HG03097 (cell line): ENCODE results near the gene EXOSC5.
"Not testable (repeated sequence)": the region's sequence is repeated elsewhere in the genome, so short reads cannot be mapped to it uniquely, and the experiment has no call there.

Experiments used
- ATAC-seq: cut with Tn5 transposase; IDR thresholded peaks from one replicate; pipeline ENCODE4 v1.9.1; 2021; ENCODE audit not compliant: unreplicated experiment, low FRiP score

The EXOSC5 gene

GRCh38 chr19:41397086-41398049, at the start of gene EXOSC5, which contains the start of gene BCKDHA:
EXOSC5 (minus strand) TSS chr19:41397359; CDS start chr19:41397328, 31 bp downstream.
BCKDHA (plus strand) TSS chr19:41397818; CDS start chr19:41397828, 10 bp downstream.
- peak; percentile 88 for ATAC-seq

GRCh38 chr19:41445575-41445974, 48.4 kb upstream of the EXOSC5 start:
- no peak for ATAC-seq

DNA sequence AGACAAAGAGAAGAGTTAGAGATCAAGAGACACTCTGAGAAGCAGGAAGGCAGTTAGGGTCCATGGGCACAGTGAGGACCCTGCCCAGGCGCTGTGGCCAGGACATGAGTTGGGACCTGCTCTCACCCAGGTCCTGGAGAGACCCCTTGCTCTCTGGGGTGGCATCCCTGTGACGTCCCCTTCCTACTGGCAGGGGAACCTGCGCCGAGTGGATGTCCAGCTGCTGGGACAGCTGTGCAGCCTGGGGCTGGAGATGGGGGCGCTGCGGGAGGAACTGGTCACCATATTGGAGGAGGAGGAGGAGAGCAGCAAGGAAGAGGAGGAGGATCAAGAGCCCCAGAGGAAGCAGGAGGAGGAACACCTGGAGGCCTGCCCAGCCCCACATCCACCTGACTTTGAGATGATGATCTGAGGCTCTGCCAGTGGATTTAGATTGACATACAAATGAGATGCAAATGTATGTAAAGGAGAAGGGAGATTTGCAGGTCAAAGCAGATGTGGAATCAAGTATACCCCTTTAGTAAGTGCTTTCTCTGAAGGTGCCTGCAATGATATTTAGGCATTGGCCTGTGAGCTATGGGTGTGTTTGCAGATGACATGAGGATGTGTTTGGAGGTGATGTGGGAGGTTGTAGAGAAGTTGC, 46.8 kb upstream of the EXOSC5 start:
- ATAC-seq: no peak

- ATAC-seq: no peak
These were observed 45.6 kb upstream of the EXOSC5 start, which contains the start of gene ERICH4 for GRCh38 chr19:41442473-41443355. ERICH4 (plus strand) TSS chr19:41443156; CDS start chr19:41443170, 14 bp downstream.

DNA sequence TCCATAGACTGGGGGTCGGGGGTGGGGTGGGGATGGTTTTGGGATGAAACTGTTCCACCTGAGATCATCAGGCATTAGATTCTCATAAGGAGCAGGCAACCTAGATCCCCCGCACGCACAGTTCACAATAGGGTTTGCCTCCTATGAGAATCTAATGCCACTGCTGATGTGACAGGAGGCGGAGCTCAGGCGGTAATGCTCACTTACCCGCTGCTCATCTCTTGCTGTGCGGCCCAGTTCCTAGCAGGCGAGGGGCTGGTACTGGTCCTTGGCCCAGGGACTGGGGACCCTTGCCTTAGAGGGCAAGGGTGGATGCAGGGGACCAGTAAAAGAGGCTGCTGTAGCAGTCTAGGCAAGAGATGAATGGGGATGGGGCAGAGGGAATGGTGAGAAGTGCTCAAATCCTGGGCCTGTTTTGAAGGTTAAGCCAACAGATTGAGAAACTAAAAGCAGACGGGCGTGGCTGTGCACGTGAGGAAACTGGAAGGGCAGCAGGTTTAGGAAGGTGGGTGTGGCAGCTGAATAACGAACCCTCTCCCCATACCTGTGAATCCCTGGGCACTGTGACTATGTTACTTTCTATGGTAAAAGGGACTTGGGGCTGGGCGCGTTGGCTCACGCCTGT, 44.3 kb upstream of the EXOSC5 start:
- no peak for ATAC-seq

DNA sequence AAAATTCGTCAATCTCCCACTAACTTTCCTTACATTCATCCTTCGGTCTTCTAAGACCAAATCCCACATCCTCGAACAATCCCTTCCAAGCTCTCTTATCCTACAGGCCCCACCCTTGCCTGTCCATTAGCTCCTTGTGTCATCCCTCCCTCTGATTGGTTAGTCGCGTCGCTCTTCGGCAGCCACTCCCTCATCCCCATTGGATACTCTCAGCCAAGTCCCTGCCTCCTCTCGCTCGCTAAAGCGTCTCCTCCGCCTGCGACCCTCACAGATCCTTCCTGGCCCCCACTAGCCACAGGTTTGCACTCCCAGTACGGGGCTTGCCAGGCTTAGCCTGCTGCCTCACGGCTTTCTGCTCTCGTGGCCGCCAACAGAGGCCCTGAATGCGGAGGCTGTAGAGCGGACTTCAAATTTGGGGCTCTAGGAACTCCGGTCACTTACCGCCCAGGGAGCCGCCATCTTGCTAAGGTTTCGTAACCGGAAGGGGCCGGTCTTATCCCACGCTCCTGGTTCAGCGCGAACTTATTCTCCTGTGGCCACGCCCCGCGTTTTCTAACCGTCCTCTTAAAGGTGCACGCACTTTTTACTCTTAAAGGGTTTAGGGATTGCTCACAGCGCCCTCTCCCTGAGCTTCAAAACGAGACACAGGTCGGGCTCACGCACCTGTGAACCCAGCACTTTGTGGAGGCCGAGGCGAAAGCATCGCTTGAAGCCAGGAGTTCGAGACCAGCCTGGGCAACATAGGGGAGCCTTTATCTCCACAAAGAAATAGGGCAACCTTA, 42.5 kb upstream of the EXOSC5 start, which contains the start of gene DMAC2:
Gene DMAC2, minus strand, starts transcription at position 472 of the 782 bp plus-strand sequence. Its CDS starts 13 bp downstream, at position 459.
- peak; percentile 88 for ATAC-seq

DNA sequence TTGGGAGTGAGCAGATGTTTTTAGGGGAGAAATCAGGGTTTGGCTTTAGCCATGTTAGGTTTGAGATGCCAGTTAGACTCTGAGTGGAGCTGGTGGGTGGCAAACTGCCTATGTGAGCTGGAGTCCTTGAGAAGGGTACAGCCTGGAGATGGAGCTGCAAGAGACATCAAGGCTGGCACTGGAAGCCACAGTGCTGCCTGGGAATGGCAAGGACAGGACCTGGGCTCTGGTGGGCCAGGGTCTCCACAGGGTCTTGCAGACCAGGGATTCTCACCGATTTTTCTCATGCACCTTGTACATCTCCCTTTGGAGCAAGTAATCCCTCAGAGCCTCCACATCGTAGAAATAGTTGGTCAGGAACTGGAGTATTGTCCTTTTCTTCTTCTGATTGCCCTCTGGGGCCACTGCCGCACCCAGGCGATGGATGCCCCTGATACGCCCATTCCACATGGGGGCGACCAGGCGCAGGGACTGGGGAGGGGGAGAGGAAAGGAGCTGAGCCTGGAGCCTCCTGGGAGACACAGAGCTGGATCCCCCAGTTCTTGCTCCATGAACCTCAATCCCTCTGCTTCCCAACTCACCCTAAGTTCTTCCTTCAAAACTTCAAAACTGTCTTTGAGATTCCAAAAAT, 40.9 kb upstream of the EXOSC5 start:
- no peak for ATAC-seq

DNA sequence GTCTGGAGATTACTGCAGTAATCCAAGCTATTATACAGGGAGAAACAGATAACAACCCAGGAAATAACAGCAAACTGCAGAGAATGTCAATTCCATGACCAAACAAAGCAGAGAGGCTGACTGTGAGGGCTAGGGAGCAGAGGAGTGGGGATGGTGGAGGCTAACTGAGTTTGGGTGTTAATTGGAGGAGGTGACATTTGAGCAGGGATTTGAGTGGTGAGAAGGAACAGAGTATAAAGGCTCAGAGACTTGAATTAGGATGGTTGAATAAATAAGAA, 39.5 kb upstream of the EXOSC5 start:
- no peak for ATAC-seq

DNA sequence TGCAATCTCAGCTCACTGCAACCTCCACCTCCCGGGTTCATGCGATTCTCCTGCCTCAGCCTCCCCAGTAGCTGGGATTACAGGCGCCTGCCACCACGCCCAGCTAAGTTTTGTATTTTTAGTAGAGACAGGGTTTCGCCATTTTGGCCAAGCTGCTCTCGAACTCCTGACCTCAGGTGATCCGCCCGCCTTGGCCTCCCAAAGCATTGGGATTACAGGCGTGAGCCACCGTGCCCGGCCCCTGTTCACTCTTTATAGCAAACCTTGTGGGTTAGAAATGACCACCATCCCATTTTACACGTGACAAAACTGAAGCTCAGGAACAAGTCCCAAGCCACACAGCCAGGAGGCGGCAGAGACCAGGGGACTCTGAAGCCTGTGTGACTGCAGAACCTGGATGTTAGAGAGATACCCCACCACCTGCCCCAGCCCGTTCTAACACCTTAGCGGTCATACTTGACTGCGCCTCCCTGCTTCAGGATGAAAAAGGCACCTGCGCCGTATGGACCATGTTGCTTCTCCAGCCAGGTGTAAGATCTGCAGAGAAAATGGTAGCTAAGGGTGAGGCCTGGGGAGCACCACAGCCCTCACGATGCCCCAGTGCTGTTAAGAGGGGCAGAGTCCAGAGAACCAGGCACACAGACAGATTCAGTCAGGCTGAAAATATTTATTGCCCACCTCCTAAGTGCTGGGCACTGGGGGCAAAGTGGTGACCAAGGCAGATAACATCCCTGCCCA, 38.9 kb upstream of the EXOSC5 start:
- ATAC-seq: no peak

DNA sequence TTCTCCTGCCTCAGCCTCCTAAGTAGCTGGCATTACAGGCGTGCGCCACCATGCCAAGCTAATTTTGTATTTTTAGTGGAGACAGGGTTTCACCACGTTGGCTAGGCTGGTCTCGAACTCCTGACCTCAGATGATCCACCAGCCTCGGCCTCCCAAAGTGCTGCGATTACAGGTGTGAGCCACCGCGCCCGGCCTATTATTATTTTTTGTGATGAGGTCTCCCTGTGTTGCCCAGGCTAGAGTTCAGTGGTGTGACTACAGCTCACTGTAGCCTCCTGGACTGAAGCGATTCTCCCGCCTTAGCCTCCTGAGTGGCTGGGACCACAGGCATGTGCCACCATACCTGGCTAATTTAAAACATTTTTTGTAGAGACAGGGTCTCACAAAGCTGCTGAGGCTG, 38.2 kb upstream of the EXOSC5 start:
- ATAC-seq: not testable (repeated sequence)

DNA sequence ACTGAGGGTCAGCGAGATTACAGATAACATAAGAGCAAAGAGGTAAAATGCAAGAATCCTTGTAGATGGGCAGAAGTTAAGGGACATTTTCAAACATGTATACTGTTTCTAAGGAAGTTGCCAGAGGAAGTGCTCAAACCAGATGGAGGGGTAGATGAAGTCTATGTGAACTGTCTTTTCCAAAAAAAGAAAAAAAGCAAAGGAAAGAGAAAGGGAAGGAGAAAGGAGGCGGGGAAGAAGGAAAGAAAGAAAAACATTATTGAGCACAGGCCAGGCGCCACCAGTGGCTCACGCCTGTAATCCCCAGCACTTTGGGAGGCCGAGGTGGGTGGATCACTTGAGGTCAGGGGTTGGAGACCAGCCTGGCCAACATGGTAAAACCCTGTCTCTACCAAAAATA, 37.3 kb upstream of the EXOSC5 start:
- no peak for ATAC-seq

GRCh38 chr19:41433171-41433570, 36.0 kb upstream of the EXOSC5 start:
- no peak for ATAC-seq

GRCh38 chr19:41431426-41432386, 34.5 kb upstream of the EXOSC5 start:
- ATAC-seq: no peak

GRCh38 chr19:41430922-41431321, 33.8 kb upstream of the EXOSC5 start:
- no peak for ATAC-seq

- ATAC-seq: no peak
These were observed 31.3 kb upstream of the EXOSC5 start for GRCh38 chr19:41428481-41428859.

- no peak for ATAC-seq
These were observed 30.7 kb upstream of the EXOSC5 start for GRCh38 chr19:41427647-41428480.
